Measurements from ENCODE around the gene PDE4A. TPM values are rescaled to one million over a fixed set of nuclear protein-coding genes. Genes with fewer than 3 reads are reported as not detected.
"Not testable (repeated sequence)": the region's sequence is repeated elsewhere in the genome, so short reads cannot be mapped to it uniquely, and the experiment has no call there.

The PDE4A gene
- total RNA-seq, 1 donor from 2014 or later: 11.0 TPM

- intact Hi-C loops (cut with DNase I): no loop called here
- no peak for DNase-seq (ENCODE audit: low spot score)
- peak; percentile 44 for ATAC-seq
Observed at GRCh38 chr19:10452726-10453618, 32.6 kb downstream of the PDE4A start.

GRCh38 chr19:10453852-10454251, 33.5 kb downstream of the PDE4A start:
- DNase-seq (ENCODE audit: low spot score): no peak
- no peak for ATAC-seq
- intact Hi-C loops (cut with DNase I): no loop called here

GRCh38 chr19:10454267-10454666, 33.9 kb downstream of the PDE4A start:
- intact Hi-C loops (cut with DNase I): no loop called here

GRCh38 chr19:10458733-10459132, 38.4 kb downstream of the PDE4A start:
- DNase-seq (ENCODE audit: low spot score); intact Hi-C loops (cut with DNase I); ATAC-seq: not testable (repeated sequence)

More at GRCh38 chr19:10454267-10454666, 33.9 kb downstream of the PDE4A start:
- ATAC-seq (no peak), DNase-seq (ENCODE audit: low spot score) (no peak)

GRCh38 chr19:10460714-10461046, 40.3 kb downstream of the PDE4A start:
- intact Hi-C loops (cut with DNase I): no loop called here
- ATAC-seq: no peak
- DNase-seq (ENCODE audit: low spot score): no peak

- peak; percentile 97 for ATAC-seq
- intact Hi-C loops (cut with DNase I): no loop called here
- DNase-seq (ENCODE audit: low spot score): peak; percentile 98
Observed at GRCh38 chr19:10461047-10461949, 41.0 kb downstream of the PDE4A start.

GRCh38 chr19:10462042-10462441, 41.7 kb downstream of the PDE4A start:
- intact Hi-C loops (cut with DNase I); DNase-seq (ENCODE audit: low spot score); ATAC-seq: not testable (repeated sequence)

GRCh38 chr19:10462557-10462956, 42.2 kb downstream of the PDE4A start:
- DNase-seq (ENCODE audit: low spot score): no peak
- ATAC-seq: no peak
- intact Hi-C loops (cut with DNase I): no loop called here

- no peak for ATAC-seq
- intact Hi-C loops (cut with DNase I): no loop called here
- DNase-seq (ENCODE audit: low spot score): no peak
Observed at GRCh38 chr19:10464456-10464855, 44.1 kb downstream of the PDE4A start.

- DNase-seq (ENCODE audit: low spot score) (no peak), ATAC-seq (no peak)
- intact Hi-C loops (cut with DNase I): no loop called here
Observed at GRCh38 chr19:10467104-10467706, 46.9 kb downstream of the PDE4A start.

- intact Hi-C loops (cut with DNase I): no loop called here
Observed at GRCh38 chr19:10468133-10468532, 47.8 kb downstream of the PDE4A start.

GRCh38 chr19:10471909-10472308, 51.6 kb downstream of the PDE4A start:
- intact Hi-C loops (cut with DNase I): no loop called here
- no peak for ATAC-seq
- DNase-seq (ENCODE audit: low spot score): no peak

More at GRCh38 chr19:10468133-10468532, 47.8 kb downstream of the PDE4A start:
- DNase-seq (ENCODE audit: low spot score) (no peak), ATAC-seq (no peak)

GRCh38 chr19:10473192-10473591, 52.9 kb downstream of the PDE4A start:
- intact Hi-C loops (cut with DNase I): no loop called here
- DNase-seq (ENCODE audit: low spot score) (no peak), ATAC-seq (no peak)

- ATAC-seq (no peak), DNase-seq (ENCODE audit: low spot score) (no peak)
- intact Hi-C loops (cut with DNase I): no loop called here
Observed at GRCh38 chr19:10474962-10475451, 54.7 kb downstream of the PDE4A start.

- intact Hi-C loops (cut with DNase I): no loop called here
- ATAC-seq: peak; percentile 6
- no peak for DNase-seq (ENCODE audit: low spot score)
Observed at GRCh38 chr19:10478476-10478875, 58.1 kb downstream of the PDE4A start.

GRCh38 chr19:10478903-10479384, 58.6 kb downstream of the PDE4A start:
- ATAC-seq (peak; percentile 99), DNase-seq (ENCODE audit: low spot score) (peak; percentile 94)
- intact Hi-C loops (cut with DNase I): no loop called here

- no peak for DNase-seq (ENCODE audit: low spot score)
- ATAC-seq: no peak
- intact Hi-C loops (cut with DNase I): no loop called here
Observed at GRCh38 chr19:10486551-10486950, 66.2 kb downstream of the PDE4A start.

GRCh38 chr19:10491472-10492047, 71.2 kb downstream of the PDE4A start:
- intact Hi-C loops (cut with DNase I): no loop called here
- no peak for DNase-seq (ENCODE audit: low spot score)
- ATAC-seq: no peak

GRCh38 chr19:10497371-10497770, 77.0 kb downstream of the PDE4A start:
- intact Hi-C loops (cut with DNase I): no loop called here

More at GRCh38 chr19:10497371-10497770, 77.0 kb downstream of the PDE4A start:
- DNase-seq (ENCODE audit: low spot score): no peak
- no peak for ATAC-seq
